Measurements from ENCODE around the gene KLHL29.

The KLHL29 gene

DNA sequence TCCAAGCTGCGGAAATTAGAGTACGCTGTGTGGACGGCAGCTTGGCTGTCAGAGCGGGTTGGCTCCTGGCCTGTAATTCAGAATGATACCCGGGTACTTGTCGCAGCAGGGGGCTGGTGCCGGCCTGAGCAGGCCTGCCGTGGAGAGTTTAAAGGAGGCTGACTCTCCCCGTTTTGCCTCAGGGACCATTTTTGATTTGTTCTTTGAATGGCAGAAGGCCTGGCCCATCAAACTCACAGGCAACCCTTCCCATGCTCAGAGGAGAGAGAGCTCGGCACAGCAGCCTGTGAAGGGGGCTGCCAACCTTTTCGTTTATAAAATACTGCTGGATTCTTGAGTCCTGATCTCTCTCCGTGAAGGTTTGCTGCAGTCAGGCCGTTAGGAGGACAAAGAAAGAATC lies 151.3 kb downstream of the KLHL29 start:
- H4K20me1 ChIP-seq (ENCODE audit: control insufficient read depth, insufficient read depth, low read depth, low read length), result 0 out of 2 replicates have a peak, but pooled peaks cover 2% of the 10 kb centered on the region
- H3K9me3 ChIP-seq (ENCODE audit: control insufficient read depth, insufficient read depth, low read length), result no peaks in the 10 kb centered on the region
- no peaks in the 10 kb centered on the region for H3F3A ChIP-seq (ENCODE audit: control insufficient read depth, insufficient read depth)
- H3K4me3 ChIP-seq (ENCODE audit: low read length), result no peak overlapping the region
- no peaks in the 10 kb centered on the region for H3K79me2 ChIP-seq (ENCODE audit: control insufficient read depth, low read length)
- no peaks in the 10 kb centered on the region for H3K9me2 ChIP-seq (replicated peaks; ENCODE audit: control insufficient read depth, low read length)
- no peaks in the 10 kb centered on the region for H3K36me3 ChIP-seq (ENCODE audit: control insufficient read depth, low read length)
- TF ChIP-seq CTCF (IDR thresholded peaks at IDR 0.05; ENCODE audit: low read depth, low read length, poor library complexity, severe bottlenecking), result no peak
- no peak for TF ChIP-seq EZH2phosphoT487 (IDR thresholded peaks at IDR 0.05; ENCODE audit: borderline replicate concordance, low read length)
- no peak overlapping the region for H3K4me2 ChIP-seq (ENCODE audit: low read length)
- no peak overlapping the region for H3K27ac ChIP-seq (ENCODE audit: low read depth, low read length)
- H3K27me3 ChIP-seq (ENCODE audit: control insufficient read depth, low read length), result peaks cover 3% of the 10 kb centered on the region; the same call in 1 of the 2 replicates
- no peaks in the 10 kb centered on the region for H3K4me1 ChIP-seq (ENCODE audit: control insufficient read depth, low read length)

- no peak for TF ChIP-seq CTCF (IDR thresholded peaks at IDR 0.05; ENCODE audit: low read depth, low read length, poor library complexity, severe bottlenecking)
- no peak for TF ChIP-seq EZH2phosphoT487 (IDR thresholded peaks at IDR 0.05; ENCODE audit: borderline replicate concordance, low read length)
- H3K4me2 ChIP-seq (ENCODE audit: low read length), result no peak overlapping the region
- H3K4me1 ChIP-seq (ENCODE audit: control insufficient read depth, low read length), result no peaks in the 10 kb centered on the region
These were observed 153.0 kb downstream of the KLHL29 start for GRCh38 chr2:23537991-23538390.

DNA sequence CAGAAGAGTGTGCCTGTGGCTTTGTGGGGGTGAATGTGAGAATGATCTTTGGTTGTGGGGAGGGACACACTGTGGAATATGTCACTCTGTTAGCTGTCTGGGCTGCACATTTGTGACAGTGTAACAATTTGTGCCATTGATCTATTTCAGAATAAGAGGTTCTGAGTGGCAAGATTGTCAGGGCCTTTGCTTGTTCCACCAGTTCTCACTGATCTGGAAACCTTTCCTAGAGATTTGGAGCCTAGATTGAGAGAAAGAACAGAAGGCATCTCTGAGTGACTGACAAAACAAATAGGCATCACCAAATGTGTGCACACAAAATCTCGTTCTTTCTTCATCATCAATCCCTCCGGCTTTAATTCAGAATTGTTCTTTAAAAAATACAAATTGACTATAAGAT lies 153.6 kb downstream of the KLHL29 start:
- no peak for TF ChIP-seq EZH2phosphoT487 (IDR thresholded peaks at IDR 0.05; ENCODE audit: borderline replicate concordance, low read length)
- TF ChIP-seq CTCF (IDR thresholded peaks at IDR 0.05; ENCODE audit: low read depth, low read length, poor library complexity, severe bottlenecking), result no peak
- Histone ChIP-seq H4K20me1 (ENCODE audit: control insufficient read depth, insufficient read depth, low read depth, low read length) (0 out of 2 replicates have a peak, but pooled peaks cover 2% of the 10 kb centered on the region), H3K9me2 (replicated peaks; ENCODE audit: control insufficient read depth, low read length) (no peaks in the 10 kb centered on the region), H3K27me3 (ENCODE audit: control insufficient read depth, low read length) (peaks cover 5% of the 10 kb centered on the region; the same call in 1 of the 2 replicates), H3K36me3 (ENCODE audit: control insufficient read depth, low read length) (no peaks in the 10 kb centered on the region), H3K4me1 (ENCODE audit: control insufficient read depth, low read length) (no peaks in the 10 kb centered on the region), H3K79me2 (ENCODE audit: control insufficient read depth, low read length) (no peaks in the 10 kb centered on the region), H3K4me3 (ENCODE audit: low read length) (no peak overlapping the region), H3K9me3 (ENCODE audit: control insufficient read depth, insufficient read depth, low read length) (no peaks in the 10 kb centered on the region), H3F3A (ENCODE audit: control insufficient read depth, insufficient read depth) (no peaks in the 10 kb centered on the region), H3K4me2 (ENCODE audit: low read length) (no peak overlapping the region), H3K27ac (ENCODE audit: low read depth, low read length) (no peak overlapping the region)

More at GRCh38 chr2:23537991-23538390, 153.0 kb downstream of the KLHL29 start:
- Histone ChIP-seq H3K27ac (ENCODE audit: low read depth, low read length) (no peak overlapping the region), H3K79me2 (ENCODE audit: control insufficient read depth, low read length) (no peaks in the 10 kb centered on the region), H3K4me3 (ENCODE audit: low read length) (no peak overlapping the region), H3K27me3 (ENCODE audit: control insufficient read depth, low read length) (peaks cover 5% of the 10 kb centered on the region; the same call in 1 of the 2 replicates), H3F3A (ENCODE audit: control insufficient read depth, insufficient read depth) (no peaks in the 10 kb centered on the region), H3K9me3 (ENCODE audit: control insufficient read depth, insufficient read depth, low read length) (no peaks in the 10 kb centered on the region), H4K20me1 (ENCODE audit: control insufficient read depth, insufficient read depth, low read depth, low read length) (0 out of 2 replicates have a peak, but pooled peaks cover 2% of the 10 kb centered on the region), H3K36me3 (ENCODE audit: control insufficient read depth, low read length) (no peaks in the 10 kb centered on the region), H3K9me2 (replicated peaks; ENCODE audit: control insufficient read depth, low read length) (no peaks in the 10 kb centered on the region)
